CD4-positive, alpha-beta T cell treated with Interleukin-2 at 100 ng/mL for 4 hours (primary cell): ENCODE results near the gene LCOR.

ENCODE experiments used
- DNase-seq: peaks from one replicate; pipeline ENCODE4 v3.0.0-alpha.2; 2020; ENCODE audit warnings: low spot score

LCOR gene

GRCh38 chr10:97012470-97012869 is 180.4 kb downstream of the LCOR start:
- DNase-seq, result no peak

- DNase-seq, result no peak
Measured at GRCh38 chr10:97013568-97013967, 181.5 kb downstream of the LCOR start.

GRCh38 chr10:97013983-97014382 is 181.9 kb downstream of the LCOR start:
- no peak for DNase-seq

GRCh38 chr10:97015240-97015639 is 183.1 kb downstream of the LCOR start:
- no peak for DNase-seq

GRCh38 chr10:97016728-97017473 is 184.8 kb downstream of the LCOR start:
- no peak for DNase-seq

- no peak for DNase-seq
Measured at GRCh38 chr10:97017474-97017903, 185.4 kb downstream of the LCOR start.

- no peak for DNase-seq
Measured at GRCh38 chr10:97018251-97019212, 186.4 kb downstream of the LCOR start.

- DNase-seq, result no peak
Measured at GRCh38 chr10:97019213-97019844, 187.2 kb downstream of the LCOR start.

- DNase-seq, result no peak
Measured at GRCh38 chr10:97020452-97021400, 188.6 kb downstream of the LCOR start.

GRCh38 chr10:97022616-97023015 is 190.5 kb downstream of the LCOR start:
- DNase-seq, result no peak

GRCh38 chr10:97023401-97024167 is 191.5 kb downstream of the LCOR start:
- DNase-seq, result no peak

GRCh38 chr10:97024168-97025073 is 192.3 kb downstream of the LCOR start:
- no peak for DNase-seq

- peak; percentile 57 for DNase-seq
Measured at GRCh38 chr10:97025613-97026242, 193.6 kb downstream of the LCOR start.

GRCh38 chr10:97028126-97028831 is 196.2 kb downstream of the LCOR start:
- no peak for DNase-seq

GRCh38 chr10:97028832-97029178 is 196.7 kb downstream of the LCOR start:
- DNase-seq, result no peak

GRCh38 chr10:97029271-97029670 is 197.2 kb downstream of the LCOR start:
- DNase-seq, result no peak

GRCh38 chr10:97030894-97031293 is 198.8 kb downstream of the LCOR start:
- DNase-seq, result no peak

GRCh38 chr10:97031459-97031858 is 199.4 kb downstream of the LCOR start:
- no peak for DNase-seq

- DNase-seq, result no peak
Measured at GRCh38 chr10:97032624-97033023, 200.5 kb downstream of the LCOR start.
